GM18870 (cell line): Measurements from ENCODE around the gene SLC9A9.
A peak's percentile ranks its signal among the peaks of the same experiment; 100 is the strongest.
"Not testable (repeated sequence)": the region's sequence is repeated elsewhere in the genome, so short reads cannot be mapped to it uniquely, and the experiment has no call there.

ENCODE experiments used
- ATAC-seq: cut with Tn5 transposase; IDR thresholded peaks from one replicate; pipeline ENCODE4 v1.9.1; 2021; ENCODE audit warnings: moderate library complexity; ENCODE audit not compliant: unreplicated experiment

SLC9A9 gene

DNA sequence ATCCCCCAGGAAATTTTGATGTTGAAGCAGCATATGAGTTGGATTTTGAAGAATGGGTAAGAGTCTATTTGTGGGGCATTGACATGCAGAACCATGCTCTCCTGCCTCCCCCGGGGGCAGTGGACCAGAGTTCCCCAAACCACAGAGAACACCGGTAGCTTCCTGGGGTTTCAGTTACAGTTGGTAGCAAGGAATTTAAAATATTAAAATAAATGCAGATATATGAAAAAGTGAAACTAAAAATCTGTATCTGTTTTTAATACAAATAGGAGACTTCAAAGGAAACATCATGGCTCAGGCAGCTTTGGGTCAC lies 37.4 kb downstream of the SLC9A9 start:
- ATAC-seq = no peak

DNA sequence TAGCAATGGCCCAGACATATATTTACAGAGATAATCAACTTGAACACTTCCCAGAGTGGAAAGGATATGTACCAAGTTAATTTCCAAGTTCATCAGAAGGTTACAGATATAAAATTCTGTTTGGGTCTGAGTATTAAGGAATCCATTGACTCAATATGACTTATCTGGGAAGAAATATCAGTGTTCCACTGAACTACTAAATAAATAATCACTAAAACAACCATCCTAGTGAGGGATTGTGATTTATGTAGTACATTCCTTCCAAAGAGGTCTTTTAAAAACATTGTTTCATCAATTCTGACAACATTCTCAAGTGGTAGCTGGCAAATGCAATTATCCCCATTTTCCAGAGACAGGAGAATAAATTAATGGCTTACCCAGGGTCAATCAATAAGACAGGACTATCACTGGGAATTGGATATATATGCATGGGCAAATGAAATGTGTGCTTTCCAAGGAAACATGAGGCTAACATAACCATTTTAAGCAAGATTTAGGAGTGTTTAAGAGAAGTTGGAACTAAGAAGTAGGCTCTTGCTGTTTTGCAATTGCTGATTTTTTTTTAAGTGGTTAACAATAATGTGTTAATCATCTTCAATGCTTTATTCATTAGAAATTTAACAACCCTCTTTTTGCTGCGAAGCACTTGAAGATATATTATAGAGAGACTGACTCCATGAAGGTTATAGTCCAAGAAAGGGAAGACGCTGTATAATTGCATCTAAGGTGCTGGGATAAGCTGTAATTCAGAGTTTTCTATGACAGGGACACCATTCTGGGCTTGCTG lies 37.9 kb downstream of the SLC9A9 start:
- ATAC-seq = no peak

GRCh38 chr3:143809121-143809621 lies 39.1 kb downstream of the SLC9A9 start:
- ATAC-seq = no peak

- no peak for ATAC-seq
Observed at GRCh38 chr3:143808030-143808429, 40.2 kb downstream of the SLC9A9 start.

DNA sequence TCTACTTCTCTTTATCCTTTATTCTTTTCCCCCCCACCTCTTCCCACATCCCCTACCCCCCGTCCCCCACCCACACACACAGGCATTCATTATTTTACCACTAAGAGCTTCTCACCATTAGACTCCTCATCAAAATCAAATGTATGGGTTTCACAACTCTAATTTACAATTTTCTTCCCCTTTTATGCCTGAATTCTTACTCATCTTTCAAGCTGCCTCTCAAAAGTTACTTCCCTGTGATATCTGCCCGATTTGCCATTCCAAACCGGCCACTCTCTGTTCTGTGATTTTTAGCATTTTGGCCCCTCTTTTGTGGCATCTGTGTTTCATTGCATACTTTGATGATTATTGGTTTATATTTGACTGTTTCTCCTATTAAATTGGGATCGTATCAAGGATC lies 42.2 kb downstream of the SLC9A9 start:
- no peak for ATAC-seq

DNA sequence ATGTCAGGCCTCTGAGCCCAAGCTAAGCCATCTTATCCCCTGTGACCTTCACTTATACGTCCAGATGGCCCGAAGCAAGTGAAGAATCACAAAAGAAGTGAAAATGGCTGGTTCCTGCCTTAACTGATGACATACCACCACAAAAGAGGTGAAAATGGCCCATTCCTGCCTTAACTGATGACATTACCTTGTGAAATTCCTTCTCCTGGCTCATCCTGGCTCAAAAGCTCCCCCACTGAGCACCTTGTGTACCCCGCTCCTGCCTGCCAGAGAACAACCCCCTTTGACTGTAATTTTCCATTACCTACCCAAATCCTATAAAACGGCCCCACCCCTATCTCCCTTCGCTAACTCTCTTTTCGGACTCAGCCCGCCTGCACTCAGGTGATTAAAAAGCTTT lies 42.8 kb downstream of the SLC9A9 start:
- ATAC-seq = not testable (repeated sequence)

DNA sequence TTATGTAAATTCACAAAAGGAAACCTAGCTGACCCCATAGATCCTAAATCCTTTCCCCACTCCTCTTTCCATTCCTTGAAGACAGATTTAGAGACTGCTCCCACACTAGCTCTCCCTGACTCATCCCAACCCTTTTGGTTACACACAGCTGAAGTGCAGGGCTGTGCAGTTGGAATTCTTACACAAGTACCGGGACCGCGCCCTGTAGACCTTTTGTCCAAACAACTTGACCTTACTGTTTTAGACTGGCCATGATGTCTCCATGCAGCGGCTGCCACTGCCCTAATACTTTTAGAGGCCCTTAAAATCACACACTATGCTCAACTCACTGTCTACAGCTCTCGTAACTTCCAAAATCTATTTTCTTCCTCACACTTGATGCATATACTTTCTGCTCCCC lies 47.2 kb downstream of the SLC9A9 start:
- not testable (repeated sequence) for ATAC-seq

- ATAC-seq = not testable (repeated sequence)
Observed at GRCh38 chr3:143798151-143798550, 50.1 kb downstream of the SLC9A9 start.

- no peak for ATAC-seq
Observed at GRCh38 chr3:143795874-143796273, 52.4 kb downstream of the SLC9A9 start.

- no peak for ATAC-seq
Observed at GRCh38 chr3:143794793-143795462, 53.3 kb downstream of the SLC9A9 start.

GRCh38 chr3:143793971-143794370 lies 54.3 kb downstream of the SLC9A9 start:
- no peak for ATAC-seq

DNA sequence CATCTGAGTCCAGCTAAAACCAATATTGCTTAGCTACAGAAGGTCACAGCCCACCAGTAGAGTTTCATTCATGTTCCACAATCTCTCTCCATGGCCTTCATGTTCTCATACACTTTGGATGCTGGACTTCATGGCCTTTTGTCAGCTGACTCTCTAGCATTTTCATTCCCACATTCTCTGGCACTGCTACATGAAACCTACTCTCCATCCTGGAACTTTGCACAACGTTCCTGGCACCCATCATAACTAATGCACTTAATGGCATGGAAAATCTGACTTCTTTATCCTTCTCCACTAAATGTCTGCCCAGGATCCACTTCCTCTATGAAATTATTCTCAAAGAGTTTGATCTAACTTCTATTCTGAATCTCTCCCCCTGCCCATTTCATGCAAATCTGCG lies 56.9 kb downstream of the SLC9A9 start:
- ATAC-seq = no peak

DNA sequence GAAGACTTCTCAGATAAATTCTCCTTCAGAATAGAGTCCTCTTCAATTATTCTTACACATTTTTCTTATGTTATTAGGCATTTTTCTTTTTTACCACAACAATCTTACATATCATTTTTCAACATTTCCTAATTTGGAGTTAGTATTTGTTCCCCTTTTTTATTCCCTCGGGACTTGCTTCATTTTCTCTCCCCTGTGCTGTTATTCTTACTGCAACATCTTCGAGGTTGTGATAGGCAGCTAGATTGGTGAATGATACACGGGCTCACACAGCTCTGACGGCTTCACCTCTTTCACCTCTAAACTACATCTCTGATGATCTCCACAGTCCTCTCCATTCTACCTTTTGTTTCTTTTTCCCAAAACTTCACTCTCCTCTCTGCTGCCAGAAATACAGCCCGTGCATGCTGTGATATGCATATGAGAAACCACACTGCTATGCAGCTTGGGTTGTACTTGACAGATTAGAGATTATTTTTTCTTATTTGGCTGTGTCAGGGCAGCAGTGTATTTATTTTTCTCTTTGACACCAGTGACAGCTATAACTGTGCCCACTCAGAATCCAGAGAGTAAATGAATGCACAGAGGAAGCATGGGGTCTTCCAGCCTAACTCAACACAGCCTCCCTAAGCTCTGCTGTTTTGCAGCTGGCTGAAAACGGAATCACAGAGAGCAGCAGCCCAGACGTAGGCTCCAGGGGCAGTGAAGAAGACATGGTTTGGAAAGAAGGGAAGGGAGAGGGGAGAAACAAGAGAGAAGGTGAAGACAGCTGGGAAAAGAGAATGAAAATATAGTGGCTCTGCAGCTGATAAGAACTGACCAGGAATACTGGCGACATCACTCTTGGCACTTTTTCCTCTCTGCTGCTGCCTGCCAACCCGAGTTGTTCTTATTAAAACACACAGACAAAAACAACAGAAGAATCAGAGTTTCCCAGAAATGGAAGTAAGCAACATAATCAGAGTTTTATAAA lies 61.8 kb downstream of the SLC9A9 start:
- ATAC-seq = no peak

DNA sequence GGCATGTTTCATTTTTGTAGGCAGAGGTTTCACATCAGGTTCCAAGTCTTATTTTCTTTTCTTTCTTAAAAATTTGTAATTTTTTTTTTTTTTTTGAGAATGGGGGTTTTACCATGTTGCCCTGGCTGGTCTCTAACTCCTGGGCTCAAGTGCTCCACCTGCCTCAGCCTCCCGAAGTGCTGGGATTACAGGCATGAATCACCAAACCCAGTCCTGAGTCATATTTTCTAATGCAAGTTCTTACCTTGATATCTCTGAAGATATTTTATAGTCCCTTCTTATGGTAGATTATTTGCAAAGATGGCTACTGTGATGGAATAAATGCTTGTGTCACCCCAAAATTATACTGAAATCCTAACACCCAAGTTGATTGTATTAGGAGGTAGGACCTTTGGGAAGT lies 63.8 kb downstream of the SLC9A9 start:
- ATAC-seq = no peak

GRCh38 chr3:143783851-143784370 lies 64.4 kb downstream of the SLC9A9 start:
- ATAC-seq = no peak

GRCh38 chr3:143775459-143775858 lies 72.8 kb downstream of the SLC9A9 start:
- peak; percentile 91 for ATAC-seq

GRCh38 chr3:143771939-143772338 lies 76.3 kb downstream of the SLC9A9 start:
- no peak for ATAC-seq

- no peak for ATAC-seq
Observed at GRCh38 chr3:143771258-143771657, 77.0 kb downstream of the SLC9A9 start.

GRCh38 chr3:143770391-143770790 lies 77.9 kb downstream of the SLC9A9 start:
- no peak for ATAC-seq

DNA sequence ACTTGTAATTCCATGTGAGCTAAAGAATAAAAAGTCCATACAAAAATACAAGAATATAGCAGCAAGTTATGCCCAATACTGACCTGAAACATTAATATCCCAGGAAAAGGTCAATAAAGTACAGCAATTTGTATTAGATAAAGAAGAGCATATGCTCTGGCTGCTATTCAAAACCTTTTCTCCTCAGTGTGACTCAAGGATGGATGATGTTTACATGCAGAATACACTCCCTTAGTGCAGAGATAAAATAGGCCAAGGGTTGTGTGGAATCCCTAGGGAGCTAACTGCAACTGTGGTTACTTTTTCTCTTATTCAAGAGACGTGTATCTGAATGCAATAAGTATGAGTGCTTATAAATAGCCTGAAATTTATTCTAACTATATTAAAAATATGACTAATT lies 78.7 kb downstream of the SLC9A9 start:
- ATAC-seq = no peak

- no peak for ATAC-seq
Observed at GRCh38 chr3:143764840-143765239, 83.4 kb downstream of the SLC9A9 start.
